Stimulated activated effector memory CD8-positive, alpha-beta T cell treated with anti-CD3 and anti-CD28 coated beads, Interleukin-12 subunit alpha, Interleukin-12 subunit beta, amount 100 ng/mL, for 72 hours (primary cell): Measurements from ENCODE around the gene HMGN5.

Source experiments
- ATAC-seq: fragments of 150-1000 bp; cut with Tn5 transposase; 2 replicates; pipeline ENCODE4 v1.10.0; 2021
- DNase-seq, 2 donors: peaks; one replicate each; pipeline ENCODE4 v3.0.0; 2021 to 2022; ENCODE audit warnings: low spot score in 2 of 2
- H3K27ac Mint-ChIP-seq: one replicate; pipeline ENCODE4 v1.8.0; 2022; ENCODE audit warnings: mild to moderate bottlenecking, mixed read lengths
- H3K36me3 Mint-ChIP-seq: one replicate; pipeline ENCODE4 v1.8.0; 2022; ENCODE audit warnings: mild to moderate bottlenecking, mixed read lengths
- H3K4me1 Mint-ChIP-seq: one replicate; pipeline ENCODE4 v1.8.0; 2022; ENCODE audit warnings: mixed read lengths
- H3K4me3 Mint-ChIP-seq: one replicate; pipeline ENCODE4 v1.8.0; 2022; ENCODE audit warnings: mild to moderate bottlenecking, mixed read lengths
- H3K9me3 Mint-ChIP-seq: one replicate; pipeline ENCODE4 v1.8.0; 2022; ENCODE audit warnings: mixed read lengths

The HMGN5 gene

GRCh38 chrX:81195712-81196111, 6.0 kb downstream of the HMGN5 start:
- Mint-ChIP-seq H3K9me3 (no peaks in the 10 kb centered on the region), H3K4me1 (no peaks in the 10 kb centered on the region), H3K36me3 (no peaks in the 10 kb centered on the region), H3K27ac (no peak overlapping the region), H3K4me3 (no peak overlapping the region)
- DNase-seq (peak; percentile 24 to 60), ATAC-seq (peak; percentile 69)

GRCh38 chrX:81195259-81195658, 6.5 kb downstream of the HMGN5 start:
- H3K27ac Mint-ChIP-seq, result no peak overlapping the region
- H3K9me3 Mint-ChIP-seq, result no peaks in the 10 kb centered on the region
- DNase-seq (no peak), ATAC-seq (no peak)
- no peak overlapping the region for H3K4me3 Mint-ChIP-seq
- H3K4me1 Mint-ChIP-seq, result no peaks in the 10 kb centered on the region
- H3K36me3 Mint-ChIP-seq, result no peaks in the 10 kb centered on the region

GRCh38 chrX:81174286-81174685, 27.4 kb downstream of the HMGN5 start:
- H3K27ac Mint-ChIP-seq, result no peak overlapping the region
- no peak for ATAC-seq
- no peak for DNase-seq

GRCh38 chrX:81168391-81168790, 33.3 kb downstream of the HMGN5 start:
- no peak overlapping the region for H3K4me3 Mint-ChIP-seq
- H3K27ac Mint-ChIP-seq, result no peak overlapping the region
- no peaks in the 10 kb centered on the region for H3K36me3 Mint-ChIP-seq
- H3K4me1 Mint-ChIP-seq, result no peaks in the 10 kb centered on the region
- no peaks in the 10 kb centered on the region for H3K9me3 Mint-ChIP-seq
- DNase-seq (no peak), ATAC-seq (no peak)

More at GRCh38 chrX:81174286-81174685, 27.4 kb downstream of the HMGN5 start:
- Mint-ChIP-seq H3K4me1 (no peaks in the 10 kb centered on the region), H3K9me3 (no peaks in the 10 kb centered on the region), H3K36me3 (no peaks in the 10 kb centered on the region), H3K4me3 (no peak overlapping the region)

- peak; percentile 98 for ATAC-seq
- H3K27ac Mint-ChIP-seq, result peak overlapping the region; percentile 33
- peak overlapping the region; percentile 79 for H3K4me3 Mint-ChIP-seq
- peaks cover 7% of the 10 kb centered on the region for H3K4me1 Mint-ChIP-seq
- peak; percentile 72 to 90 for DNase-seq
- H3K36me3 Mint-ChIP-seq, result peaks cover 12% of the 10 kb centered on the region
- no peaks in the 10 kb centered on the region for H3K9me3 Mint-ChIP-seq
Observed at GRCh38 chrX:81121513-81122363, 80.0 kb downstream of the HMGN5 start.

- Mint-ChIP-seq H3K27ac (peak overlapping the region; percentile 33), H3K9me3 (no peaks in the 10 kb centered on the region), H3K4me1 (peaks cover 7% of the 10 kb centered on the region), H3K36me3 (peaks cover 12% of the 10 kb centered on the region), H3K4me3 (peak overlapping the region; percentile 79)
- DNase-seq (peak; percentile 2 to 58), ATAC-seq (peak; percentile 70)
Observed at GRCh38 chrX:81120936-81121371, 80.8 kb downstream of the HMGN5 start.

- Mint-ChIP-seq H3K4me1 (peaks cover 7% of the 10 kb centered on the region), H3K9me3 (no peaks in the 10 kb centered on the region), H3K4me3 (peak overlapping the region; percentile 79), H3K36me3 (peaks cover 12% of the 10 kb centered on the region), H3K27ac (peak overlapping the region; percentile 33)
- peak; percentile 16 for ATAC-seq
- DNase-seq, result no peak
Observed at GRCh38 chrX:81120258-81120935, 81.3 kb downstream of the HMGN5 start.

- Mint-ChIP-seq H3K27ac (no peak overlapping the region), H3K9me3 (no peaks in the 10 kb centered on the region), H3K36me3 (no peaks in the 10 kb centered on the region), H3K4me1 (no peaks in the 10 kb centered on the region), H3K4me3 (no peak overlapping the region)
- no peak for ATAC-seq
- DNase-seq, result no peak
Observed at GRCh38 chrX:81114757-81115156, 87.0 kb downstream of the HMGN5 start.

- no peaks in the 10 kb centered on the region for H3K36me3 Mint-ChIP-seq
- ATAC-seq (no peak), DNase-seq (no peak)
- H3K27ac Mint-ChIP-seq, result no peak overlapping the region
- H3K4me3 Mint-ChIP-seq, result no peak overlapping the region
- H3K9me3 Mint-ChIP-seq, result no peaks in the 10 kb centered on the region
- no peaks in the 10 kb centered on the region for H3K4me1 Mint-ChIP-seq
Observed at GRCh38 chrX:81110286-81110685, 91.4 kb downstream of the HMGN5 start.

GRCh38 chrX:81082649-81083048, 119.1 kb downstream of the HMGN5 start:
- Mint-ChIP-seq H3K9me3 (peaks cover 10% of the 10 kb centered on the region), H3K4me3 (no peak overlapping the region), H3K4me1 (no peaks in the 10 kb centered on the region), H3K36me3 (no peaks in the 10 kb centered on the region), H3K27ac (no peak overlapping the region)
- ATAC-seq (no peak), DNase-seq (no peak)
